KBM-7 (cell line): ENCODE measurements around the gene STAC3.

Source experiments
- DNase-seq: peaks from one replicate; pipeline ENCODE4 v3.0.0-alpha.2; 2015
- in situ Hi-C: fragments of 300-500 bp; cut with MboI; formaldehyde crosslinking; loops from 2 replicates; pipeline ENCODE4 v1.14.3; 2020; ENCODE audit warnings: low sequenced_read_pairs, low pct_unique_long_range_greater_than_20kb, mixed read lengths

Gene STAC3

DNA sequence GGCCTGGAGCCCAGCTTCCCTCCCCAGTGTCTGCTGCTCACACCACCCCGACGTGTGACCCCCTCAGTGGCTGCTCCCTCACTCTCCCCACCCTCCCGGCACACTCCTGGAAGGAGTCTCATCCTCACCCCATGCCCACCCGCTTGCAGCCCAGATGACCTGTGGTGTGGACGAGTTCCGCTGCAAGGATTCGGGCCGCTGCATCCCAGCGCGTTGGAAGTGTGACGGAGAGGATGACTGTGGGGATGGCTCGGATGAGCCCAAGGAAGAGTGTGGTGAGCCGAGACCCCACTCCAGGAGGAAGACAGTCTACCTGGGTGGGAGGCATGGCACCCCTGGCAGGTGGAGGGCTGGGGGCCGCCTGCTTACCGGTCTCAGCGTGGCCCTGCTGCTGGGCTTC, 49.4 kb downstream of the STAC3 start:
- no peak for DNase-seq
- in situ Hi-C loops, result no loop called here

DNA sequence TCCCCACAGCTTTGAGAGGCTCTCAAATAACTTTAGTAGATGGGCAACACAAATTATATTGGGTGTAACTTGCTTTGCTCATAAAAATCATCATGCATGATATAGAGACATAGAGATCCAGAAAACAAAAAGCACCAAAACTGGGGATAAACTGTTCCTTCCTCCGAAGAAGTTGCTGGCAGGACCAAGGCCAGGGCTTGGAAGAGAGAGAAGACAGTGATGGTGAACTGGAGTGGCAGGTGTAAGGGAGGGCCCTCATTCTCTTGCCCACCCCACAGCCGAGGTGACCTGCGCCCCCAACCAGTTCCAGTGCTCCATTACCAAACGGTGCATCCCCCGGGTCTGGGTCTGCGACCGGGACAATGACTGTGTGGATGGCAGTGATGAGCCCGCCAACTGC, 49.8 kb downstream of the STAC3 start:
- no peak for DNase-seq
- in situ Hi-C loops, result no loop called here

DNA sequence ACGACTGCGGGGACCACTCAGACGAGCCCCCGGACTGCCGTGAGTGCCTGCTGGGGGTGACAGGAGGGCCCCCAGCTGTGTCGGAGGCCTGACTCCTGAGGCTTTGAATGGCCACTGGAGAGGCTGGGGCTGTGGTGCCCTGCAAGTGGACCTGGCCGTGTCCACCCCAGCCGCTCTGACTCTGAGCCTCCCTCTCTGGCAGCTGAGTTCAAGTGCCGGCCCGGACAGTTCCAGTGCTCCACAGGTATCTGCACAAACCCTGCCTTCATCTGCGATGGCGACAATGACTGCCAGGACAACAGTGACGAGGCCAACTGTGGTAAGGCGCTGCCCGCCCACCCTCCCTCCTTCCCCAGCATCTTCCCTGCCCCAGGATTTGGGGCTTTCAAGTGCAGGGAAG, 50.5 kb downstream of the STAC3 start:
- no peak for DNase-seq
- in situ Hi-C loops, result no loop called here

DNA sequence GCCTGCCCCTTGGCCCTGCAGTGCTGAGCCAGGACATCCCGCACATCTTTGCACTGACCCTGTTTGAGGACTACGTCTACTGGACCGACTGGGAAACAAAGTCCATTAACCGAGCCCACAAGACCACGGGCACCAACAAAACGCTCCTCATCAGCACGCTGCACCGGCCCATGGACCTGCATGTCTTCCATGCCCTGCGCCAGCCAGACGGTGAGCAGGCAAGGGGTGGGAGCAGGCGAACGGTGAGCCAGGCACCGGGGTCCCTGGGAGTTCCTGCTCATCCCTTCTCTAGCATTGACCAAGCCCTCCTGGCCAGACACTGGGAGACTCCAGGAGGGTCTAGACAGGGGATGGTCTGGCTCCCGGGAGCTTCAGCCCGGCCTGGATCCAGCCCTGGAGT, 51.8 kb downstream of the STAC3 start:
- DNase-seq, result no peak
- in situ Hi-C loops, result no loop called here

DNA sequence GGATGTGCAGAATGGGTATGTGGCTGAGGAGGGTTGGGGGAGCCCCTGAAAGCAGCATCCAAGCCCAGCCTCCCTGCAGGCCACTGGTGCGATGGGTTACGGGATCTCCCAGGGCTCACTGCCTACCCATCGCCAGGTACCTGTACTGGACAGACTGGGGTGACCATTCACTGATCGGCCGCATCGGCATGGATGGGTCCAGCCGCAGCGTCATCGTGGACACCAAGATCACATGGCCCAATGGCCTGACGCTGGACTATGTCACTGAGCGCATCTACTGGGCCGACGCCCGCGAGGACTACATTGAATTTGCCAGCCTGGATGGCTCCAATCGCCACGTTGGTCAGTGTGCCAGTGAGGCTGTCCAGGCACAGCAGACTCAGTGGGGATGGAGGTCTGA, 52.7 kb downstream of the STAC3 start:
- in situ Hi-C loops, result no loop called here
- no peak for DNase-seq

DNA sequence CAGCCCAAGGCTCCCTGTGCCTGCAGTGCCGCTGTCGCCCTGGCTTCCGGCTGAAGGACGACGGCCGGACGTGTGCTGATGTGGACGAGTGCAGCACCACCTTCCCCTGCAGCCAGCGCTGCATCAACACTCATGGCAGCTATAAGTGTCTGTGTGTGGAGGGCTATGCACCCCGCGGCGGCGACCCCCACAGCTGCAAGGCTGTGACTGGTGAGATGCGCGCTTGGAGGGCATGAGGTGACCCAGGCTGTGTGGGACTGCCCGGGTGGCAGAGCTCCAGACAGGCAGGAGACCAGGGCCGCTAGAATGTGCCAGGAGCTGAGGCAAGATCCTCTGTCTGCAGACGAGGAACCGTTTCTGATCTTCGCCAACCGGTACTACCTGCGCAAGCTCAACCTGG, 54.0 kb downstream of the STAC3 start:
- in situ Hi-C loops, result no loop called here

DNA sequence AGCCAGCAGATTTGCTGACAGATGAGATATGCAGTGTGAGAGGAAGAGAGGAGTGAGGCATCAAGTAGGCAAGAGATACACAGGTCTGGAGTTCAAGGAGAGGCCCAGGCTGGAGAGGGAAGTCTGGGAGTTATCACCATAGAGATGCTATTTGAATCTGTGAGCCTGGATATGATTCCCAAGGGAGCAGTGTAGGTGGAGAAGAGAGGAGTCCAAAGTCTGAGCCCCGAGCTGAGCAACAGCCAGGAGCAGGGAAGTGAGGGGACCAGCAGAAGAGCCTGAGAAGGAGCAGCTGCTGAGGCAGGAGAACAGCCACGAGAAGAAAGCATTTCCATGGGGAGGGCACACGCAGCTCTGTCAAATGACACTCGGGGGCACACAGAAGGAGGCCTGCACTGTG, 54.5 kb downstream of the STAC3 start:
- in situ Hi-C loops, result no loop called here
- DNase-seq, result no peak

More for the DNA sequence above, 54.0 kb downstream of the STAC3 start:
- DNase-seq, result no peak

DNA sequence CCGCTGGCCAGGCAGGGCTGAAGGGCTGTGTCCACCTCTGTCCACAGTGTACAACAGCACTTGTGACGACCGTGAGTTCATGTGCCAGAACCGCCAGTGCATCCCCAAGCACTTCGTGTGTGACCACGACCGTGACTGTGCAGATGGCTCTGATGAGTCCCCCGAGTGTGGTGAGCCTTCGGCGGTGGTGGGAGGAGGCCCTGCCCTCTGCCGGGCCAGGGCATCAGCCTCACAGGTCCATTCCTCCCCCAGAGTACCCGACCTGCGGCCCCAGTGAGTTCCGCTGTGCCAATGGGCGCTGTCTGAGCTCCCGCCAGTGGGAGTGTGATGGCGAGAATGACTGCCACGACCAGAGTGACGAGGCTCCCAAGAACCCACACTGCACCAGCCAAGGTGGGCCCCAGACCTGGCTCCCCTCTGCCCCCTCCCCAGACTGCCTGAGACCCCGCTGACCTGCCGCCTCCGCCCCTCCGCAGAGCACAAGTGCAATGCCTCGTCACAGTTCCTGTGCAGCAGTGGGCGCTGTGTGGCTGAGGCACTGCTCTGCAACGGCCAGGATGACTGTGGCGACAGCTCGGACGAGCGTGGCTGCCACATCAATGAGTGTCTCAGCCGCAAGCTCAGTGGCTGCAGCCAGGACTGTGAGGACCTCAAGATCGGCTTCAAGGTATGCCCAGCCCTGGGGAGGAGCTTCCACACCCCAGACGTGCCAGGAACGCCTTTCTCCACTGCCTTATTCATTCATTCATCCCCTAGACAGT, 55.2 kb downstream of the STAC3 start:
- DNase-seq, result no peak
- in situ Hi-C loops, result no loop called here

DNA sequence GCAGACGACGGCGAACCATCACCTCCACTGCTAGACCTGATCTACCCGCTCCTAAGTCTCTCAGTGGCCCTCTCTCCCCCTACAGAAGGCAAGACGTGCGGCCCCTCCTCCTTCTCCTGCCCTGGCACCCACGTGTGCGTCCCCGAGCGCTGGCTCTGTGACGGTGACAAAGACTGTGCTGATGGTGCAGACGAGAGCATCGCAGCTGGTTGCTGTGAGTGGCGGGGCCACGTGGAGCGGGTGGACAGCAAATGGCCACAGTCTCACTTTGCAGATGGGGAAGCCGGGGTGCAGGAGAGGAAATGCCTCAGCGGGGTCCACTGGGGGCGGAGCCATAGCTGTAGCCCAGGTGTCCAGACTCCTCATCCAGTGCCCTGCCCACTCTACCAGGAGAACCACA, 55.8 kb downstream of the STAC3 start:
- in situ Hi-C loops, result no loop called here

DNA sequence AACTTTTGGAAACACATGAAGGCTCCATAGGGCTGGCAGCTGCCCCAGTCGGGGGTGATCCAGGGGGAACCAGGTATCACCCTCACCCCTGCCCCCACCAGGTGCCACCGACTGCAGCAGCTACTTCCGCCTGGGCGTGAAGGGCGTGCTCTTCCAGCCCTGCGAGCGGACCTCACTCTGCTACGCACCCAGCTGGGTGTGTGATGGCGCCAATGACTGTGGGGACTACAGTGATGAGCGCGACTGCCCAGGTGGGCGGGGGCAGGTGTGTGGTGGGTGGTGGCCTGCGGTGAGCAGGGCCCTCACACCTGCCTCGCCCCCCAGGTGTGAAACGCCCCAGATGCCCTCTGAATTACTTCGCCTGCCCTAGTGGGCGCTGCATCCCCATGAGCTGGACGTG, 56.7 kb downstream of the STAC3 start:
- in situ Hi-C loops, result no loop called here
- DNase-seq, result no peak

More for the DNA sequence above, 55.8 kb downstream of the STAC3 start:
- no peak for DNase-seq

DNA sequence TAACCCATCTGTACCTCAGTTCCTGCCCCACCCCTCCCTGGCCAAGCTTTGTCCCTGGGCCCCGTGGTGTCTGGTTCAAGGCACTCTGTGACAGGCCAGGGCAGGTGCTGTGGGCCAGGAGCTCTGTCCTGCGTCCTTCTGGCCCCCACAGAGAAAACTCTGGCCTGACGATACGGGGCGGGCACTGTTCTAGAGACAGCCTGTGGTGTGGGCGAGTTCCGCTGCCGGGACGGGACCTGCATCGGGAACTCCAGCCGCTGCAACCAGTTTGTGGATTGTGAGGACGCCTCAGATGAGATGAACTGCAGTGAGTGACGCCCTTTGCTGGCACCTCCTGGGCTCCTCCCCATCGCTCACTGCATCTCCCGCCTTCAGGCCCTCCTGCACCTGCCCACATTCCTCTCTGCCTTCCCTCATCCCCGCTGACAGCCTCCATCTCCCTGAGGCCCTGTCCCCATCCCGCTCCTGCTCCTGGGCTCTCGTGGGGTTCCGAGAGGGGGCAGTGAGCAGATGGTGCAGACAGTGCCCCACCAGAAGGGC, 57.2 kb downstream of the STAC3 start:
- no peak for DNase-seq
- in situ Hi-C loops, result no loop called here
